ENCODE results near the gene TECTB. TPM values are rescaled to one million over a fixed set of nuclear protein-coding genes. Genes with fewer than 3 reads are reported as not detected.

The TECTB gene
- total RNA-seq, 1 donor from 2014 or later, result not detected

GRCh38 chr10:112241651-112242341 lies 41.4 kb upstream of the TECTB start:
- TF ChIP-seq CTCF (IDR thresholded peaks at IDR 0.05; ENCODE audit: unreplicated experiment), result no peak
- Mint-ChIP-seq H3K36me3 (no peaks in the 10 kb centered on the region), H3K4me3 (no peak overlapping the region), H3K9me3 (peaks cover 22% of the 10 kb centered on the region), H3K4me1 (no peaks in the 10 kb centered on the region), H3K27ac (no peak overlapping the region), H3K27me3 (ENCODE audit: low read depth) (peaks cover 4% of the 10 kb centered on the region)
- DNase-seq (ENCODE audit: low spot score in 2 of 2, unreplicated experiment in 2 of 2), result no peak

- H3K36me3 Mint-ChIP-seq, result no peaks in the 10 kb centered on the region
- DNase-seq (ENCODE audit: low spot score in 2 of 2, unreplicated experiment in 2 of 2), result no peak
- H3K4me3 Mint-ChIP-seq, result no peak overlapping the region
- no peak overlapping the region for H3K27ac Mint-ChIP-seq
- peaks cover 4% of the 10 kb centered on the region for H3K27me3 Mint-ChIP-seq (ENCODE audit: low read depth)
- no peak for TF ChIP-seq CTCF (IDR thresholded peaks at IDR 0.05; ENCODE audit: unreplicated experiment)
- H3K4me1 Mint-ChIP-seq, result no peaks in the 10 kb centered on the region
- H3K9me3 Mint-ChIP-seq, result peaks cover 15% of the 10 kb centered on the region
Observed at GRCh38 chr10:112242769-112243168, 40.4 kb upstream of the TECTB start.

- no peak for DNase-seq (ENCODE audit: low spot score in 2 of 2, unreplicated experiment in 2 of 2)
- peaks cover 4% of the 10 kb centered on the region for H3K27me3 Mint-ChIP-seq (ENCODE audit: low read depth)
- H3K36me3 Mint-ChIP-seq, result no peaks in the 10 kb centered on the region
- no peaks in the 10 kb centered on the region for H3K4me1 Mint-ChIP-seq
- peaks cover 10% of the 10 kb centered on the region for H3K9me3 Mint-ChIP-seq
- no peak overlapping the region for H3K27ac Mint-ChIP-seq
- H3K4me3 Mint-ChIP-seq, result no peak overlapping the region
- TF ChIP-seq CTCF (IDR thresholded peaks at IDR 0.05; ENCODE audit: unreplicated experiment), result no peak
Observed at GRCh38 chr10:112243713-112244112, 39.5 kb upstream of the TECTB start.

- Mint-ChIP-seq H3K4me3 (no peak overlapping the region), H3K9me3 (peaks cover 5% of the 10 kb centered on the region), H3K27me3 (ENCODE audit: low read depth) (peaks cover 2% of the 10 kb centered on the region), H3K36me3 (no peaks in the 10 kb centered on the region), H3K27ac (no peak overlapping the region), H3K4me1 (no peaks in the 10 kb centered on the region)
- no peak for DNase-seq (ENCODE audit: low spot score in 2 of 2, unreplicated experiment in 2 of 2)
- TF ChIP-seq CTCF (IDR thresholded peaks at IDR 0.05; ENCODE audit: unreplicated experiment), result no peak
Observed at GRCh38 chr10:112244197-112244596, 39.0 kb upstream of the TECTB start.

- no peak for TF ChIP-seq CTCF (IDR thresholded peaks at IDR 0.05; ENCODE audit: unreplicated experiment)
- DNase-seq (ENCODE audit: low spot score in 2 of 2, unreplicated experiment in 2 of 2), result no peak
Observed at GRCh38 chr10:112247791-112248190, 35.4 kb upstream of the TECTB start.

More at GRCh38 chr10:112247791-112248190, 35.4 kb upstream of the TECTB start:
- Mint-ChIP-seq H3K4me3 (no peak overlapping the region), H3K9me3 (peaks cover 20% of the 10 kb centered on the region), H3K27ac (no peak overlapping the region), H3K36me3 (no peaks in the 10 kb centered on the region), H3K4me1 (no peaks in the 10 kb centered on the region), H3K27me3 (ENCODE audit: low read depth) (no peaks in the 10 kb centered on the region)

All from mesothelial cell of epicardium (in vitro differentiated cells).